GM23338 (cell line): ENCODE results near the gene RAB11FIP4. TPM values are rescaled to one million over a fixed set of nuclear protein-coding genes. Genes with fewer than 3 reads are reported as not detected.

Experiments
- ATAC-seq: fragments of 200-7000 bp; cut with Tn5 transposase; 3 replicates; pipeline ENCODE4 v1.9.1; 2020
- DNase-seq: peaks from one replicate; pipeline ENCODE4 v3.0.0-alpha.2; 2015; ENCODE audit warnings: low spot score
- H2AFZ ChIP-seq: fragments of 200-600 bp; sonication (generic); 2 replicates; pipeline ENCODE4 v1.8.0; 2016; ENCODE audit warnings: antibody characterized with exemption, mild to moderate bottlenecking, moderate library complexity
- H3F3A ChIP-seq: fragments of 200-600 bp; sonication (generic); replicated peaks from 2 replicates; pipeline ENCODE4 v1.8.0; 2017; ENCODE audit warnings: antibody characterized with exemption, mixed run types, low read depth
- H3K27ac ChIP-seq: fragments of 200-600 bp; sonication (generic); 2 replicates; pipeline ENCODE4 v1.6.1; 2016; ENCODE audit warnings: low read depth
- H3K27me3 ChIP-seq: fragments of 200-600 bp; sonication (generic); 2 replicates; pipeline ENCODE4 v1.8.0; 2016; ENCODE audit warnings: mild to moderate bottlenecking, mixed run types, moderate library complexity; ENCODE audit not compliant: insufficient read depth
- H3K36me3 ChIP-seq: fragments of 200-600 bp; sonication (generic); 2 replicates; pipeline ENCODE4 v1.8.0; 2016; ENCODE audit warnings: mild to moderate bottlenecking; ENCODE audit not compliant: insufficient read depth
- H3K4me1 ChIP-seq: fragments of 200-600 bp; sonication (generic); 2 replicates; pipeline ENCODE4 v1.8.0; 2016; ENCODE audit warnings: mild to moderate bottlenecking, moderate library complexity; ENCODE audit not compliant: insufficient read depth
- H3K4me2 ChIP-seq: fragments of 200-600 bp; sonication (generic); 2 replicates; pipeline ENCODE4 v1.7.1; 2017; ENCODE audit warnings: mixed run types
- H3K4me3 ChIP-seq: fragments of 200-600 bp; sonication (generic); 2 replicates; pipeline ENCODE4 v1.6.1; 2016; ENCODE audit warnings: mixed run types
- H3K79me2 ChIP-seq: fragments of 200-600 bp; sonication (generic); replicated peaks from 2 replicates; pipeline ENCODE4 v1.8.0; 2017; ENCODE audit warnings: mild to moderate bottlenecking; ENCODE audit not compliant: insufficient read depth
- H3K9me2 ChIP-seq: fragments of 200-600 bp; sonication (generic); 2 replicates; pipeline ENCODE4 v1.8.0; 2017; ENCODE audit not compliant: insufficient read depth
- H4K20me1 ChIP-seq: fragments of 200-600 bp; sonication (generic); replicated peaks from 2 replicates; pipeline ENCODE4 v1.8.0; 2017; ENCODE audit warnings: mild to moderate bottlenecking; ENCODE audit not compliant: insufficient read depth
- H3K27ac Mint-ChIP-seq: 2 replicates; pipeline ENCODE4 v1.8.0; 2020; ENCODE audit warnings: inconsistent platforms, mild to moderate bottlenecking, moderate library complexity, mixed read lengths
- H3K27me3 Mint-ChIP-seq: 3 replicates; pipeline ENCODE4 v1.8.0; 2022; ENCODE audit warnings: low read depth, mild to moderate bottlenecking, moderate library complexity, mixed read lengths, inconsistent platforms; ENCODE audit not compliant: insufficient read depth, poor library complexity
- H3K36me3 Mint-ChIP-seq: 3 replicates; pipeline ENCODE4 v1.8.0; 2021; ENCODE audit warnings: low read depth, mild to moderate bottlenecking, inconsistent platforms, moderate library complexity, mixed read lengths
- H3K4me1 Mint-ChIP-seq: 3 replicates; pipeline ENCODE4 v1.8.0; 2020; ENCODE audit warnings: mild to moderate bottlenecking, inconsistent platforms, mixed read lengths
- H3K4me3 Mint-ChIP-seq: 3 replicates; pipeline ENCODE4 v1.8.0; 2021; ENCODE audit warnings: moderate library complexity, mild to moderate bottlenecking, inconsistent platforms, mixed read lengths
- H3K9me3 Mint-ChIP-seq: 3 replicates; pipeline ENCODE4 v1.8.0; 2020; ENCODE audit warnings: moderate library complexity, mild to moderate bottlenecking, inconsistent platforms, mixed read lengths
- CREB1 ChIP-seq: fragments of 250-450 bp; sonication (Bioruptor Pico); IDR thresholded peaks from 2 replicates; pipeline ENCODE4 v1.5.0; 2020; ENCODE audit warnings: low read depth, mild to moderate bottlenecking, moderate library complexity
- CTCF ChIP-seq, 2 experiments: fragments of 200-600 bp in 1 of 2; sonication (generic) in 1 of 2; conservative IDR thresholded peaks; 2 replicates each; pipeline versions ENCODE4 v1.5.1 to v1.6.1; 2016 to 2017; ENCODE audit warnings: antibody characterized with exemption in 2 of 2, low read depth in 2 of 2, mild to moderate bottlenecking in 2 of 2, moderate library complexity in 1 of 2
- ETS1 ChIP-seq: IDR thresholded peaks from 2 replicates; pipeline ENCODE4 v1.6.1; 2016; ENCODE audit warnings: antibody characterized with exemption
- EZH2 ChIP-seq: fragments of 200-600 bp; sonication (generic); IDR thresholded peaks from one replicate; pipeline ENCODE4 v1.8.0; 2017; ENCODE audit warnings: antibody characterized with exemption, mild to moderate bottlenecking, low read depth; ENCODE audit not compliant: unreplicated experiment
- EZH2phosphoT487 ChIP-seq: fragments of 200-600 bp; sonication (generic); IDR thresholded peaks from one replicate; pipeline ENCODE4 v1.8.1; 2018; ENCODE audit warnings: antibody characterized with exemption; ENCODE audit not compliant: unreplicated experiment
- JUNB ChIP-seq: IDR thresholded peaks from one replicate; pipeline ENCODE4 v1.6.1; 2016; ENCODE audit warnings: antibody characterized with exemption; ENCODE audit not compliant: unreplicated experiment
- NANOG ChIP-seq: IDR thresholded peaks from 2 replicates; pipeline ENCODE4 v1.6.1; 2016; ENCODE audit warnings: antibody characterized with exemption, borderline replicate concordance
- POLR2AphosphoS5 ChIP-seq: IDR thresholded peaks from 2 replicates; pipeline ENCODE4 v1.6.1; 2016; ENCODE audit warnings: antibody characterized with exemption, low read depth
- REST ChIP-seq: IDR thresholded peaks from one replicate; pipeline ENCODE4 v1.6.1; 2018; ENCODE audit warnings: antibody characterized with exemption; ENCODE audit not compliant: unreplicated experiment
- STAT1 ChIP-seq: IDR thresholded peaks from one replicate; pipeline ENCODE4 v1.6.1; 2016; ENCODE audit warnings: antibody characterized with exemption; ENCODE audit not compliant: unreplicated experiment
- ZNF114 ChIP-seq: fragments of 250-450 bp; sonication (Bioruptor Pico); IDR thresholded peaks from 2 replicates; pipeline ENCODE4 v1.5.0; 2020; ENCODE audit warnings: mild to moderate bottlenecking, moderate library complexity
- ZNF331 ChIP-seq: fragments of 250-450 bp; sonication (Bioruptor Pico); IDR thresholded peaks from 2 replicates; pipeline ENCODE4 v1.5.0; 2020; ENCODE audit warnings: low read depth, mild to moderate bottlenecking, moderate library complexity
- ZNF462 ChIP-seq: fragments of 250-450 bp; sonication (Bioruptor Pico); IDR thresholded peaks from 2 replicates; pipeline ENCODE4 v1.5.0; 2020; ENCODE audit warnings: mild to moderate bottlenecking, moderate library complexity
- polyA plus RNA-seq: library from polyadenylated mRNA; unstranded; fragments of >200 nt; fragmentation: Nextera tagmentation; extraction: Ambion mirVana; gene quantifications from 2 replicates; pipeline ENCODE4 v1.2.1, GENCODE V29; 2016
- total RNA-seq: library from RNA; depleted of rRNA; stranded (reverse); fragments of >200 nt; shearing (Covaris generic); gene quantifications from 2 replicates; pipeline ENCODE4 v1.2.3, GENCODE V29; 2014

Gene RAB11FIP4
- total and polyA plus RNA-seq, 2 experiments from 2014 or later, result 26.0 to 65.6 TPM

GRCh38 chr17:31496097-31496496 lies 104.6 kb downstream of the RAB11FIP4 start:
- Histone ChIP-seq H3K36me3 (no peaks in the 10 kb centered on the region), H3K4me1 (peaks cover 52% of the 10 kb centered on the region), H3K27ac (no peak overlapping the region), H2AFZ (no peak overlapping the region), H4K20me1 (no peaks in the 10 kb centered on the region; the same call in 1 of the 2 replicates), H3K27me3 (no peaks in the 10 kb centered on the region), H3K4me3 (no peak overlapping the region), H3K9me2 (no peaks in the 10 kb centered on the region), H3K79me2 (peaks cover 67% of the 10 kb centered on the region), H3K4me2 (no peak overlapping the region), H3F3A (0 out of 2 replicates have a peak, but pooled peaks cover 12% of the 10 kb centered on the region)
- peaks cover 71% of the 10 kb centered on the region for H3K4me1 Mint-ChIP-seq
- DNase-seq, result no peak
- no peaks in the 10 kb centered on the region; the same call in 2 of the 3 replicates for H3K36me3 Mint-ChIP-seq
- peaks cover 11% of the 10 kb centered on the region for H3K27me3 Mint-ChIP-seq
- no peak overlapping the region for H3K27ac Mint-ChIP-seq
- no peak for ATAC-seq
- TF ChIP-seq EZH2phosphoT487, result no peak
- TF ChIP-seq ZNF462 (CRISPR knock-in tag), result no peak
- TF ChIP-seq STAT1, result no peak
- no peak for TF ChIP-seq ETS1
- no peak for TF ChIP-seq POLR2AphosphoS5
- TF ChIP-seq REST, result no peak
- no peak for TF ChIP-seq ZNF114 (CRISPR knock-in tag)
- no peak for TF ChIP-seq NANOG
- no peak for TF ChIP-seq ZNF331 (CRISPR knock-in tag)
- no peak for TF ChIP-seq CTCF (conservative IDR thresholded peaks at IDR 0.05; ENCODE audit: low read depth in 2 of 2)
- no peak for TF ChIP-seq CREB1 (CRISPR knock-in tag)
- no peak for TF ChIP-seq EZH2
- TF ChIP-seq JUNB, result no peak
- no peak overlapping the region for H3K4me3 Mint-ChIP-seq
- no peaks in the 10 kb centered on the region for H3K9me3 Mint-ChIP-seq
